Transverse colon (tissue), 4 donors: ENCODE measurements around the gene MANEAL.

Source experiments
- EP300 ChIP-seq: sonication (generic); formaldehyde crosslinking; IDR thresholded peaks from one replicate; pipeline ENCODE4 v1.6.1; 2017; ENCODE audit warnings: antibody characterized with exemption, low read depth
- POLR2A ChIP-seq: fragments of 450-650 bp; IDR thresholded peaks from one replicate; pipeline ENCODE4 v1.6.1; 2016; ENCODE audit warnings: antibody characterized with exemption, mild to moderate bottlenecking, moderate library complexity
- POLR2AphosphoS5 ChIP-seq, 3 donors: sonication (generic); formaldehyde crosslinking; IDR thresholded peaks; one replicate each; pipeline ENCODE4 v1.6.1; 2016; ENCODE audit warnings: antibody characterized with exemption in 3 of 3
- TF ChIP-seq, protein P1 (sequence below), 5 experiments: fragments of 200-600 bp in 3 of 5; fragments of 450-650 bp in 2 of 5; sonication (generic) in 3 of 5; IDR thresholded peaks; 1 replicate in 2 of 5; 2 replicates in 3 of 5; pipeline ENCODE4 v1.5.1; 2016 to 2017; ENCODE audit warnings: antibody characterized with exemption in 5 of 5, inconsistent platforms in 3 of 5, mild to moderate bottlenecking in 2 of 5, moderate library complexity in 1 of 5

DNA sequence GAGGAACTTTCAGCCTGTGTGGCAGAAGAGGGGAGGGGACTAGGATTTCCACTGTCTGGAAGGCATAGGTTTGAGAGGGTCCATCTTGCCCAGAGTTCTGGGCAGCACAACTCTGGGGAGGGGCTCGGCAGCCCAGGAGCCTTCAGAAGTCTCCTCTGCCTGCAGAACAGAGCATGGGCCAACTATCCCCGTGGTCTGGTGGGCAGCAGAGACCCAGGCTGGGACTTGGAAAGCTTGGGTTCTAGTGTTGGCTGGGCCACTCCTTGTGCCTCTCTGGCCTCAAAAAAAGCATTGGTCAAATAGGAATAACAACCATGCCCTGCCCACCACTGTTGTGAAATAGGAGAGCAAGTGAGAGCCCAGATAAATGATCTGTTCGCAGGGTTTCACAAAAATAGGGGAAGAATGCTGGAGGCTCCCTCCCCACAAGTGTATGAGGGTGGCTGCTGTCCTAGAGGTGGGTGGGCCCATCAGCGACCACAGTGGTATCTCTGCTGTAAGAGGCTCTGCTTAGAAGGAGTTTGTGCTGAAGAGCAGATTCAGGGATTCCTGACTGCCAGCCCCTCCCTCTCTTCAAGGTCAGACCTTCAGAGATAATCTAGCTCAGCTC is 37.6 kb upstream of the MANEAL start:
- TF ChIP-seq EP300 (no peak), POLR2A (no peak), POLR2AphosphoS5 (IDR thresholded peaks at IDR 0.05) (no peak)
- TF ChIP-seq, protein P1, sequence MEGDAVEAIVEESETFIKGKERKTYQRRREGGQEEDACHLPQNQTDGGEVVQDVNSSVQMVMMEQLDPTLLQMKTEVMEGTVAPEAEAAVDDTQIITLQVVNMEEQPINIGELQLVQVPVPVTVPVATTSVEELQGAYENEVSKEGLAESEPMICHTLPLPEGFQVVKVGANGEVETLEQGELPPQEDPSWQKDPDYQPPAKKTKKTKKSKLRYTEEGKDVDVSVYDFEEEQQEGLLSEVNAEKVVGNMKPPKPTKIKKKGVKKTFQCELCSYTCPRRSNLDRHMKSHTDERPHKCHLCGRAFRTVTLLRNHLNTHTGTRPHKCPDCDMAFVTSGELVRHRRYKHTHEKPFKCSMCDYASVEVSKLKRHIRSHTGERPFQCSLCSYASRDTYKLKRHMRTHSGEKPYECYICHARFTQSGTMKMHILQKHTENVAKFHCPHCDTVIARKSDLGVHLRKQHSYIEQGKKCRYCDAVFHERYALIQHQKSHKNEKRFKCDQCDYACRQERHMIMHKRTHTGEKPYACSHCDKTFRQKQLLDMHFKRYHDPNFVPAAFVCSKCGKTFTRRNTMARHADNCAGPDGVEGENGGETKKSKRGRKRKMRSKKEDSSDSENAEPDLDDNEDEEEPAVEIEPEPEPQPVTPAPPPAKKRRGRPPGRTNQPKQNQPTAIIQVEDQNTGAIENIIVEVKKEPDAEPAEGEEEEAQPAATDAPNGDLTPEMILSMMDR (IDR thresholded peaks at IDR 0.05) = no peak
